ENCODE measurements around the gene AXL.

DNA sequence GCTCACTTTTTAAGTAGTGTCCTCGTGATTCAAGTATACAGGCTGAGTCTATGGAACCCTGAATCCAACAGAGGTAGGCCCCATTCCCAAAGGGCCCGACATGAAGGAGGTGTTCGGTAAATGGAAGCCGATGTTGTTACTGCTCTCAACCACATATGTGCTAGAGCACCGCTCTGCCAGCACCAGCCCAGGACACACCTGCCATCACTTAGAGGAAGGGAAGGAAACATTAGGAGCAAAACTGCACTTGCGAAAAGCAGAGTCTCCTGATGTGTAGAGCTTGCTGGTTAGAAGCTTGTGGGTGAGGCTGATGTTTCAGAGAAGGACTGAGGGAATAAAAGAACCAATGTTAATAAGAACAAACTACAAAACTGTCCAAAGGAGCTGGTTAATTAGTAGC lies 81.5 kb downstream of the AXL start:
- TF ChIP-seq EZH2 (IDR thresholded peaks at IDR 0.05; ENCODE audit: low read depth) (no peak), CTCF (conservative IDR thresholded peaks at IDR 0.05) (no peak)
